GM11168 (cell line): ENCODE measurements around the gene SRSF12.
"Not testable (repeated sequence)": the region's sequence is repeated elsewhere in the genome, so short reads cannot be mapped to it uniquely, and the experiment has no call there.

Experiments
- in situ Hi-C: fragments of 300-500 bp; cut with MboI; formaldehyde crosslinking; loops from one replicate; pipeline ENCODE4 v1.12.0; 2022; ENCODE audit warnings: low sequenced_read_pairs; ENCODE audit not compliant: unreplicated experiment

Gene SRSF12

DNA sequence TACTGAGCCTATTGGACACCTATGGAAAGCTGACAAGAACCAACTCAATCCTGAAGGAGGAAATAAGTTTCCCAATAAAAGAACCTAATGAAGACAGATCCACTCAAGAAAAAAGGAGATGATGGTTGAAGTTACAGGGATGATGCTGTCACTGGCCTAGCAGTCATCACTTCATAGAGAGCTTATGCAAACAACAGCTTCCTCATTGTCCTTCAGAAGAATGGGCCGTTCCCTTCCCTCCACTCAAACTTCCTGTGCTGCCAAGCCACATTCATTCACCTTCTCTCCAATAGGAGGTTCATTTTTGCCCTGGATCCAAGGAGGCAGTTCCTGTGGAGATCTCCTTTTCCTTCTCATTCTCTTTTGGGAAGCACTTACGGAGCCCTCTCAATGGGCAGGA lies 14.2 kb upstream of the SRSF12 start:
- in situ Hi-C loops, result no loop called here

- in situ Hi-C loops, result no loop called here
Measured at GRCh38 chr6:89131599-89131998, 13.7 kb upstream of the SRSF12 start.

DNA sequence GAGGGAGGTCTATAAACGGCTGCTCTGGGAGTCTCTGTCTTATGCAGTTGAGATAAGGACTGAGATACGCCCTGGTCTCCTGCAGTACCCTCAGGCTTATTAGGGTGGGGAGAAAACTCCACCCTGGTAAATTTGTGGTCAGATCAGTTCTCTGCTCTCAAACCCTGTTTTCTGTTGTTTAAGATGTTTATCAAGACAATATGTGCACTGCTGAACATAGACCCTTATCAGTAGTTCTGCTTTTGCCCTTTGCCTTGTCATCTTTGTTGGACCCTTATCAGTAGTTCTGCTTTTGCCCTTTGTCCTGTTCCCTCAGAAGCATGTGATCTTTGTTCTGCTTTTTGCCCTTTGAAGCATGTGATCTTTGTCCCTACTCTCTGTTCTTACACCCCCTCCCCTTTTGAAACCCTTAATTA lies 10.4 kb upstream of the SRSF12 start:
- in situ Hi-C loops, result not testable (repeated sequence)

DNA sequence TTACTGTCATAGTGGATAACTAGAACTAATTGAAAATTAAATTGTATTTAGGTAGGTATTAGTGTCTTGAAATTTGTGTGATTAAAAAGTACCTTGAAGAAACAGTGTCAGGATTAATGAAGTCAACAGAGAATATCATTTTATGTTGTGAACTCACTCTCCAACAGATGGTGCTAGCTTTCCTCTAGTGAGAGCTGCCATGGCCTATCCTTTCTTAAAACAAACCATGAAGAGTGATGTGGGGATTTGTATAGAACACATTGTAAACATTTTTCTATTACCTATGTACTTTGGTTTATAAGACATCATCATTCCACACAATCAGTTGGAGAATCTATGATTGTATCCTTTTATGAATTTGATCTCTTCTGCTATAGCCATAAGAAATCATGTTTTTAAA lies 4.8 kb upstream of the SRSF12 start:
- in situ Hi-C loops, result no loop called here

GRCh38 chr6:89121934-89122333 lies 4.1 kb upstream of the SRSF12 start:
- in situ Hi-C loops, result no loop called here

GRCh38 chr6:89120371-89120770 lies 2.5 kb upstream of the SRSF12 start:
- in situ Hi-C loops, result no loop called here

- in situ Hi-C loops, result no loop called here
Measured at GRCh38 chr6:89118931-89119330, 1.1 kb upstream of the SRSF12 start.

- in situ Hi-C loops, result no loop called here
Measured at GRCh38 chr6:89116702-89117101, 1.2 kb downstream of the SRSF12 start.

DNA sequence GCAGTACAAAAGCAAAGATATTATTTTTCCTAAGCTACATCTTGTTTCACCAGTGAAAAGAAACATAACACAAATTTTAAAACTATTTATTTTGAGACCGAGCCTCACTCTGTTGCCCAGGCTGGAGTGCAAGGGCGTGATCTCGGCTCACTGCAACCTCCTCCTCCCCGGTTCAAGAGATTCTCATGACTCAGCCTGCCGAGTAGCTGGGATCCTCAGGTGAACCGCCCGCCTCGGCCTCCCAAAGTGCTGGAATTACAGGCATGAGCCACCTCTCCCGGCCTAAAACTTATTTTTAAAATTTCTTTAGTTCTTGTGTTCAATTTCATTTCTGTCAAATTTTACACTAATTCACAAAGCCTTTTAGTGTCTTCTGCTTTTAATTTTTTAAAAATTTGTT lies 5.9 kb downstream of the SRSF12 start:
- in situ Hi-C loops, result no loop called here

DNA sequence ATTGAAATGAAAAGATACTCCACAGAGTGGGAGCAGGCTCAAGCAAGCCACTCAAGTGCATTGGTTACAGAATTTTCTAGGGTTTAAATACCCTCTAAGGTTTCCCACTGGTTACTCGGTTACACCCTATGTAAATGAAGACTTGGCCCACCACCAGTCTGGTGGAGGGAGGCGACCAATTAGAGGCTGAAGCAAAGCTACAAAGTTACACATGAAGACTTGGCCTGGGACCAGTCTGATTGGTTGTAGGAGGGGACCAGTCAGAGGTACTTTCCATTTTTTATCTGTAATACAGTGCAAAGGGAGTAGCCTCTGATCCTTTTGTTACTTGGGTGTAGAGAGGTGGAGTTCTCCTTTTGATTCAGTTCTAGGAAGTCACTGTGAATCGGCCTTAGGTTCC lies 7.6 kb downstream of the SRSF12 start:
- in situ Hi-C loops, result no loop called here

DNA sequence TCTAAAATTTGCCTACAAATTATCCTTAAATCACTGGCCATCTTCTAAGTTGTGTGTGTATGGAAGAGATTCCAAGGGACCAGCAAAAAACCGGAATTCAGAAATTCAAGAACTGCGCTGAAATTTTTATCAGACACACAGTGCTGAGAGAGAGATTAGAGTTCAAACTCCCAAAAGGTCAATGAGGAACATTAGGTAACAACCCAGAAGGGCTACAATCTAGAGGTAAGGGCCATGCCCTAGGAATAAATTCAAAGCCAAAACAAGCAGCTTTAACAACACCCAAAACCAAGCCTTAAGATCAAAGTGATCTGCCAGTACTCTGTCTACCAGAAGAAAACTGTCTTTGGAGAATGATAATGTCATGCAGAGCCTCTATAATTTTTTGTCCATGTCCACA lies 17.8 kb downstream of the SRSF12 start:
- in situ Hi-C loops, result no loop called here

GRCh38 chr6:89098461-89098860 lies 19.4 kb downstream of the SRSF12 start:
- in situ Hi-C loops, result no loop called here

DNA sequence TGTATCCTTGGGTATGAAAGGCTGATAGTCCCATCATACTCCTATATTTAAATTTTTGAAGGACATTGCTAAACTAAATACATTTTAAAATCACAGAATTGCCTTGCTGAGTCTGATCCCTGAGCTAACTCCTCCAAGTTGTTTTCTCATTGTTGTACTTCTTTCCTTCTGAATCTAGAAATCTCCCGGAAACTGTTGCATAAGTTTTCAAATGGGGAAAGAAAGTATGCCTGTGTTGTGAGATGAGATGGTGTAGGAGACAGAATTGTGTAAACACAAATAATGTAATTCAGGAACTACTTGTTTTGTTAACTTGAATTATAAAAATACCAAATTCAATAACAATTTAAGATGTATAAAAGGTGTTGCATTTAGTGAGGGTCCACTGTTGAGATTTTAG lies 30.0 kb downstream of the SRSF12 start:
- in situ Hi-C loops, result no loop called here

GRCh38 chr6:89085409-89086205 lies 32.3 kb downstream of the SRSF12 start:
- in situ Hi-C loops, result no loop called here

GRCh38 chr6:89084954-89085353 lies 32.9 kb downstream of the SRSF12 start:
- in situ Hi-C loops, result no loop called here

GRCh38 chr6:89084542-89084941 lies 33.3 kb downstream of the SRSF12 start:
- in situ Hi-C loops, result no loop called here

GRCh38 chr6:89082486-89082891 lies 35.4 kb downstream of the SRSF12 start:
- in situ Hi-C loops, result no loop called here

GRCh38 chr6:89081423-89082322 lies 36.2 kb downstream of the SRSF12 start:
- in situ Hi-C loops, result no loop called here

GRCh38 chr6:89081129-89081422 lies 36.8 kb downstream of the SRSF12 start:
- in situ Hi-C loops, result no loop called here

- in situ Hi-C loops, result no loop called here
Measured at GRCh38 chr6:89080281-89081128, 37.4 kb downstream of the SRSF12 start, which contains the start of gene PNRC1. Gene PNRC1 (plus strand): TSS chr6:89080751. CDS start chr6:89080895, 144 bp downstream.
